Iris pigment epithelial cell (primary cell): ENCODE results near the gene THAP11.

ENCODE experiments used
- DNase-seq: peaks from one replicate; pipeline ENCODE4 v3.0.0-alpha.2; 2011; ENCODE audit warnings: low read depth

Gene THAP11

DNA sequence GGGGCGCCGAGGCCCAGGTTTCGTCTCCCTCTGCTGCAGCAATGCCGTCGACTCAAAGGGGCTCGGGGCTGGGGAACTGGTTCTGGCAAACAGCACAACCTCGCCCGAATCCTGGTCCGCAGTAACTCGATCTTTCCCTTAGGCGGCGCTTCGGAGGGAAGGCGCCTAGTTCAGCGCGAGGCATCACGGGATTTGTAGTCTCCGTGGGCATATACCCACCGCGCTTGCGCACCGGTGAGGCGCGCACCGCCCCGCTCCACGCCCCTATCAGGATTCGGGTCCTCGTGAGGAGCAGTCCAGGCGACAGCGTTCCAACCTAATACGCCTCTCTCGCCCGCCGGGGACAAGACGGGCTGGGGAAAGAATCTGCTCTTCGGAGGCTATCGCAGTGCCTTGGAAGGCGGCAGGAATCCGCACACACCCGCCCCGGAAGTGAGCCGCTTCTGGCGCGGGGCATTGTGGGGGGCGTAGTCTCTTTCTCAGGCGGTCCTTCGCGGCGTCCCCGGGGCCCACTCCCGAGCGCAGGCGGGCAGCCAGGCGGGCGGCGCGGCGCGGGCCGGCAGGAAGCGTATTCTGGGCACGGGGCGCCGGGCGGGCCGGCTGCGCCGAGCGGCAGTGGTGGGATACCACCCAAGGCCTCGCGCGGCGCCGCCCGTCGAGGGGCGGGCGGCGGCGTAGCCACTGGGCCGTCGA is at the start of gene THAP11:
Gene THAP11, plus strand, starts transcription at position 505 of the 693 bp plus-strand sequence. CDS start 235 bp downstream, outside the sequence.
- peak; percentile 92 for DNase-seq

DNA sequence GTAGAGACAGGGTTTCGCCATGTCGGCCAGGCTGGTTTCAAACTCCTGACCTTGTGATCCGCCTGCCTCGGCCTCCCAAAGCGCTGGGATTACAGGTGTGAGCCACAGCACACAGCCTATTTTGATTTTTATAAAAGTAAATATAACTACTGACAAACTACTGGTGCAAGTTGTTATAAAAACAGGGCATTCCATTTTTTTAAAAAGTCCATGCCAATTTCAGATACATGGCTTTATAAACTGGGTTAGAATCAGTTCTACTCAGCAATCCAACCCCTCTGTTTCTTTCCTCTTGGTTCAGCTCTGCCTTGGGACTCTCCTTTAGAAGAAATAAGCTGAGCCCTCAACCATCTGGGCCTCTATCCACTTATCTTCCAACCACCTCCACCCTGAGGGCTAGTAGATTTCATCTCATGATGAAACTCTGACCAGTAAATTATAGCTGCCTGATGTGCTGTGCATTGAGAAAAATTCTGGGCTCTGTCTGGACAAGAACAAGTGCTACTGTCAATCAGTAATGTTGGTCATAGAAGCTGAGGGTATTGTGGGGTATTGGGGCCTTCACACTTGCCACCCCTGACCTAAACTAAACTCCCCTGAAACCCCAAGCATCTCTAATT is 45.9 kb upstream of the THAP11 start:
- DNase-seq: no peak

DNA sequence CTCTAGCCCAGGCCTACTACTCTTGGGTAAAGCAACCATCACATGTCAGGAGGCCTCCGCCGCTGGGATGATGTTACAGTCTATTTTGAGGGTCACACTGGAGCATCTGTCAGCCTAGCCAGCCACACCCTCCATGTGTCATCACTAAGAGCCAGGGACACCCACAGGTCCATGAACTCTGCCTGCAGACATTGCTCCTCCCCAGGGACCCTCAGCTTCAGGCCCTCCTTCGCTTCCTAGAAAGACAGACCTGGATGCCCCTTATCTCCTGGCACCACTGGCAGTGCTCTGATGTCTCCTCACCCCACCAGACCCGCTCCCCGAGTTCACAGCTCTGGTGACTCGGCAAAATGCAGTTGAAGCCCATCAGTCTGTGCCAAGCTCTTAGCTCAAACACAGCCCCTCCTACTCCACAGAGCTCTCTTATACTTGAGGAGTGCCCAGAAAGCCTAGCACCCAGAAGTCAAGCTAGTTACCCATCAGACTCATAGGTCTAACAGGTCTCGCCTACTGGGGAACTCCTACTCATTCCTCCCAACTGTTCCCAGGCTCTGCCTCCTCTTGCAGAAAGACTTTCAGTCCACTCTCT is 41.7 kb upstream of the THAP11 start:
- no peak for DNase-seq

DNA sequence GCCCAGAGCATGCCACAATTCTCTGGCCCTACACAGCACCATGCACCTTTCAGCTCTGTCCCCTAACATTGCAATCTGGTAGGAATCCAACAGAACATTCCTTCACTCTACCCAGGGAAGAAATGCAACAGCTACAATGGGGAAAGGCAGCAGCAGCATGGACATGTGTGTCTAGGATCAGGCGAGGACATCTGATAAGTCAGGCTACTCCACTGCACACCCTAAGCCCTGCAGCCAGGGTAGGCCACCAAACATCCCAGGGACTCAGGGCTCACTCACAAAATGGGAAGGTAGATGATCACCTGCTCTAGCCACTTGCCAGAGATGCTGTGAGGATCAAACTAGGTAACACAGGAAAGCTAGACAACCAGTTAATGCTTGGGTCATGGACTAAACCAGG is 40.9 kb upstream of the THAP11 start:
- no peak for DNase-seq

DNA sequence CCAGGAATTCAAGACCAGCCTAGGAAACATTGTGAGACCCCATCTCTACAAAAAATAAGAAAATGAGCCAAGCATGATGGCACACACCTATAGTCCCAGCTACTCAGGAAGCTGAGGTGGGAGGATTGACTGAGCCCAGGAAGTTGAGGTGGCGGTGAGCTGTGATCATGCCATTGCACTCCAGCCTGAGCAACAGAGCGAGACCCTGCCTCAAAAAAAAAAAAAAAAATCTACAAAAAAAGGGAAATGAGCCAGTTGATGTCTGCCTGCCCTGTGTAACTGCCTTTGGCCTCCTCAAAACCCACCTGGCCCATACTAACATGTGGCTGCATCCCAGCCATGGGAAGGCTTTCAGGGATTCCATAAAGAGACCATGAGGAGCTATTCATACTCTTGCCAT is 40.2 kb upstream of the THAP11 start:
- no peak for DNase-seq

DNA sequence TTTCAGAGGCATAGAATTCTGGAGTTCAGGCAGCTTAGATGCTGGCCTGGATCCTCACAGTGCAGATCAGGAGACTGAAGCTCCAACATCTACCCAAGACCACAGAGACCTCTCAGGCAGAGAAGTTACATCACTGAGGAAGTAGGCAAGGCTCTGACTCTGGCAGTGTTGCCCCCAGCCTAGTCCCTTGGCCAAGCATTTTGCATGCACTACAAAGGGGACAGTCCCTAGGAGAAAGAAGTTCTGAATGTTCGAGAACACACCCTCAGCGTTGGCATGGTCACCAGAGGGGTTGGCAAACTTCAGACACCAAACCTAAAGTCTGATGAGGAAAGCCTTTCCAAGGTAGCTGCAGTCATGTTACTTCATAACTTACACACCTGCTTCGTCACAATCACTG is 38.2 kb upstream of the THAP11 start:
- no peak for DNase-seq

DNA sequence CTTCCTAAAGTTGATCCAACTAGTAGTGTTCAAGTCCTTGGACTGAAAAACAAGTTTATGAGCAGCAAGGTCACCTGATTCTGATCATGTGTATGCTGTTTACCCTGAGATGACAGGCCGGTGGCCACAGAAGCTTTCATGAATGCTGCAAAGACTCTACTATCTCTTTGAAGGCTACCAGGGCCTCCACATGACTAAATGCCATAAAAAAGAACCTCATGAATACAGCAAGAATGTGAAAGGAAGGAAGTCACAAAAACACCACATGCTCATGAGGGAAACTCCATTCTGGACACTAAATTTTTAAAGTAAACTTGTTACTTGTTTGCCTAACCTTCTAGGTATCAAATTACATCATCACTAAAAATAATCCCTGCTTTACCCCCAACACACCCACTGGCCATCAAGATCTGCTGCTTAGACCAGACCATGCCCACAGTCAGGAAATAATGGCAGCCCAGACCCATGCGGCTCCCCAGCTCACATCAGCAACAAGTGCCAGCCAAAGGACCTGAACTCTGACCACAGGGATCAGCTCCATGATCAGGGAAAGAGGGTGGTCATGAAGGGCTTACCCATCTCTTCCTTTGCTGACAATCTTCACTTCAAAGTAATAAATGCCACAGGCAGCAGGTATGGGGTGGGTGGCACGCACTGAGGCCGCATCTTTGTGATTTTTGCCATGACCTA is 37.1 kb upstream of the THAP11 start:
- DNase-seq: peak; percentile 12

DNA sequence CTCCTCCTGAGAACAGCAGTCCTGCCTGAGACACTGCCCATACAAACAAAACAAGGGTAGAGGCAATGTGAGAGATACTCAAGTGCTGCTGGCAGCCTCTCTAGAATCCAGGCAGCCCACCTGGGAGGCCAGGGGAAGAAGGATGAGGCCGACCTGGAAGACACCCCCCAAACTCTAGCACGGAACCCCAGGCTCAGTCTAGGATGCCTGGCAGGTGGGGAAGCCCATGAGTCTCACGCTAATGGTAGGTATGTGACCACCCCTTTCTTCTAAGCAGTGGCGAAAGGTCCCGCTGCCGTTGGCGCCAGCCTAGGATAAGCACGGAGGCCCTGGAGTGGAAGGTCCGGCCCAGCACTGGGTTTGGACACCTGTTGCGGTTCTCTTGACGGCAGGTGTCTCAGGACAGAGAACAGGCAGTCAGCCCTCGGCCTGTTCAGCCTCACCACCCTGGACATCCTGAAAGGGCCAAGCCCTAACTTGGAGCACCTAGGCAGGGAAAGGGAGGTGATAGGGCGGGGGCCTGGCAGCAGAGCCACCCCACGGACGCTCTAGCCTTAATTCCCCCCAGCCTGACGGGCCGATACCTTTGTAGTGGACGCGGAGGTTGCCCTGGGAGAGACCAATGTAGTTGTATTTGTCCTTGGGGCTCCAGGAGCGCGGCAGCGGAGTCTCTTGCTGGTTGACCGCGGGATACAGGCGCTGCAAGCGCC is 36.2 kb upstream of the THAP11 start:
- DNase-seq: peak; percentile 7

DNA sequence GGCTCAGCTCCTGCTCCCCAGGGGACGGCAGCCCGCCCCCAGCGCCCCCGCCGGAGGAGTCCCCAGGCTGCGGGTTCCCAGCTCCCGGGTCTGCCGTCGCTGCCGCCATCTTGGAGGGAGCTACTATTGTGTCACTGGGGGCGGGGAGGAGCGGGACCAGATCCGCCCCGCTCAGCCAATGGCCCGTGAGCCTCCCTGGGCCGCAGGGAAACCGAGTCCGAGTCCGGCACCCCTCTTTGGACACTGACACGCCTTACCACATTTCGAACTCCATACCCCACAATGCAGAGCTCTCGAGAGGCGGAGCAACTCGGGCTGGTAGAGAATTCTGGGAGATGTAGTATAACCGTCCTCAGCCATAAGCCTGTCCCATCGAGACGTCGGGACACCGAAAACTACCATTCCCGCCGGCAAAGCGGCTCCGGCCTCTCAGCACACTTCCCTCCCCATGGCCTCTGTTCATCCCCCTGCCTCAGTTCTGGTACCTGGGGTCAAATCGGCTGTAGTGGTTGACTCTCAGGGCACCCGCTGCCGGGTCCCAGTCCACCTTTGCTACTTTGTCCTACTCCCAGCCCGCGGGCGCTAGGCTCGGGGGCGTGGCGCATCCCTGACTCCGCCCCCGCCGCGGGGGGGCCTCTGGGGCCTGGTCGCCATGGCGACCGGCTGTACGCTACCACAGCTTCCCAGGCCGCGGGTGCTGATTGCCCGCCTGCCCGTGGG is 35.5 kb upstream of the THAP11 start, which contains the start of the genes RANBP10 and TSNAXIP1:
Gene RANBP10, minus strand, starts transcription at position 133 of the 720 bp plus-strand sequence. Its CDS starts 24 bp downstream, at position 109.
Gene TSNAXIP1, plus strand, starts transcription at position 462 of the 720 bp plus-strand sequence. CDS start 261 bp downstream, outside the sequence.
- DNase-seq: peak; percentile 100

DNA sequence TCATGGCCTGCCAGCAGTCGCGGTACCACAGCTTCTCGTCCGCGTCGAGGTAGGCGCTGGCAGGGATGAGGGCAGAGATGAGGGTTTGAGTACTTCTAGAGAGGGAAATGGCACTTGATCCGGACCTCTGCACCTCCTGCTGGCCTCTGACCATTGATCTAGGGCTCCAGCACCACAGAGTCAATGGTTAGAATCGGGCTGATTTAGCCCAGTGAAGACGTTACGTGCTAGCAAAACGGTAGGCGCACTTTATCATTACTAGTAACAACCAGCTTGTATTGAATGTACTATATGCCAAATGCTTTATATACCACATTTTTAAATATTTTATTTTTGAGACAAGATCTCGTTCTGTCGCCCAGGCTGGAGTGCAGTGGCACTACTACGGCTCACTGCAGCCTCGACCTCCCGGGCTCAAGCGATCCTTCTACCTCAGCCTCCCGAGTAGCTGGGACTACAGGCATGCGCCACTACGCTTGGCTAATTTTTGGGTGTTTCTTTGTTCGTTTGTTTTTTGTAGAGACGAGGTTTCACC is 34.9 kb upstream of the THAP11 start:
- no peak for DNase-seq

DNA sequence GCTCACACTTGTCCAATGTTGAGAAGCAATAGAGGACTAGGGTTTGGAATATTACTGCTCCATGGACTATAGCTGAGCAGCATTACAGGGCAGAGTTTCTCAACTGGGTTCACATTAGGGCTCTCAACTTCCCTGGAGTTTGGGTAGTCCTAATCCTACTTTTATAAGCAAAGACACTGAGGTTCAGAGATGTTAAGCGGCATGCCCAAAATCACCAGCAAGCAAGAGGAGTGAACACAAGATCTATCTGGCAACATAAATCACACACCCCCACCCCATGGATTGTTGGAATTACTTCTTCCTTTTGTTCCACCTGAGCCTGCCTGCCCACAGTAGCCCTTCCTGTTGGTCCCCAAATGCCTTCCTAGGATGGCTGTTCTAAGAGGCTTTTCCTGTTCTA is 30.2 kb upstream of the THAP11 start:
- DNase-seq: no peak

DNA sequence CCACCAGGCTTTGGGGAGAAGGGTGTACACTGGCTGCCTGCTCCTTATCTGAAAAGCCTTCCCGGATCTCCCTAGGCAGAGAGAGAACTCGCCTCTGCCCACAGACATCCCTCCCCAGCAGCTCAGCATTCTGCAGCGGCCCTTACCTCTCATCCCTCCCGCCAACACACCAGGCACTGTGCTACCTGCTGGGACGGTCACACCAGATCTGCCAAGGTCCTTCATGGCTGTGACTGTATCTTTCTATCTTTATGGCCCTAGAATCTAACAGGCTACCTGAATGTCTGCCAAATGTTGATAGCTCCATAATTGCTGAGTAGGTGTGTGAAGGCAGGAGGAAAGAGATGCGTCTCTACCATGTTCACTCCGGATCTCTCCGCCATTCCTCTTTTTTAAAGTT is 27.6 kb upstream of the THAP11 start:
- DNase-seq: no peak

DNA sequence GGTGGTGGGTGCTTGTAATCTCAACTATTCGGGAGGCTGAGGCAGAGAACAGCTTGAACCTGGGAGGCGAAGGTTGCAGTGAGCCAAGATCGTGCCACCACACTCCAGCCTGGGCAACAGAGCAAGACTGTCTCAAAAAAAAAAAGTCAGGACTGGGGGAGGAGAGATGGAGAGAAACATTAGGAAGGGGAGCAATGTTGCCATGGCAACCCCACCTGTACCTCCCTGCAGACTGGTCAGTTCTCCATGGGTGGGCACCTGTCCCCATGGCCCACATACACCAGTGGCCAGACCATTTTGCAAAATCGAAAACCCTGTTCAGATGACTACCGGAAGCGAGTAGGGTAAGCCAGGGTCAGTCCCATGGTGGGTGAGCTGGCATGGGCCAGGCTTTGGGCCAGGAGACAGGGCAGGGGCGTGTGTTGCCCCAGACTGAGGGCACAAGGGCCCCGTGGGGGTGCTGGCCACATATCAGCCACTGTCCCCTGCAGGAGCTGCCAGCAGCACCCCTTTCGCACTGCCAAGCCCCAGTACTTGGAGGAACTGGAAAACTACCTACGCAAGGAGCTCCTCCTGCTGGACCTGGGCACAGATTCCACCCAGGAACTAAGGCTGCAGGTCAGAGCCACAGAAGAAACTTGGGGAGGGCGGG is 21.4 kb upstream of the THAP11 start:
- DNase-seq: no peak

DNA sequence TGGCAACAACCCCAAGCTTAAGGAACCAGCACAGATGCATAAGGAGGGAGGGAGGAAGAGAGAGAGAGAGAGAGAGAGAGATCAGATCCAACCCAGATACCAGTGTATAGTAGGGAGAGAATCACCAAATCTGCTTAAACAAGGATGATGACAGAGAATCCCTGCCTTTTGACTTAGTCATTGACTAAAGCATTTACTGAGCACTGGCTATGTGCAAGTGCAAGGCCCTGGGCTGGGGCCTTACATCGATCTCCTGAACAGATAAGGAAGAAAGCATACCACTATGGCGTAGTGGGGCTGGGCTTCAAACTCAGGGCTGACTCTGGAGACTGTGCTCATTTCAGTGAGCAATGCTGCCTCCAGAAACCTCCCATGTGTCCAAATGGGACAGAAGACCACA is 19.6 kb upstream of the THAP11 start:
- DNase-seq: peak; percentile 56

DNA sequence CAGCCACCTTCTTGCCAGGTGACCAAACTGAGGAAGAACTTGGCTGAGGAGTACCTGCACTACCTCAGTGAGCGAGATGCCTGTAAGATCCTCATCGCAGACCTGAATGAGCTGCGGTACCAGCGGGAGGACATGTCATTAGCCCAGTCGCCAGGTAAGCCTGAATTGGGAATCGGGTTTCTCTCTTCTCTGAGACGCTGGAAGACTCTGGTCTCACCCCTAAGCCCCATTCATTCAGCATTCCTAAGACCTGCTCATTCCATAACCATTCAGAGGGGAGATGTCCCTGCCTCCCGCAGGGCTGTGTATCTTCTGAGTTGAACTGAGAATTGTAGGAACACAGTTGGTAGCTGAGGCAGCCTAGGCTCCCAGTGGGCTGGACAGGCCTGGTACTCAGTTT is 17.0 kb upstream of the THAP11 start:
- DNase-seq: no peak

DNA sequence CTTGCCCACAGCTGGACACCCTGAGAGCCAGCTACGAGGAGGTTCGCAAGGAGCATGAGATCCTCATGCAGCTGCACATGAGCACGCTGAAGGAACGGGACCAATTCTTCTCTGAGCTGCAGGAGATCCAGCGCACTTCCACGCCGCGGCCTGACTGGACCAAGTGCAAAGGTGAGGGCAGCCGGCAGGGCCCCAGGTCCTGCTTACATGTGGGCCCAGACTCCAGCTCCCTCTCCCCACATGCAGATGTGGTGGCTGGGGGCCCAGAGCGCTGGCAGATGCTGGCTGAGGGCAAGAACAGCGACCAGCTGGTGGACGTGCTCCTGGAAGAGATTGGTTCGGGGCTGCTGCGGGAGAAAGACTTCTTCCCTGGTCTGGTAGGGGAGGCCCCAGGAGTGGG is 16.2 kb upstream of the THAP11 start:
- DNase-seq: no peak

DNA sequence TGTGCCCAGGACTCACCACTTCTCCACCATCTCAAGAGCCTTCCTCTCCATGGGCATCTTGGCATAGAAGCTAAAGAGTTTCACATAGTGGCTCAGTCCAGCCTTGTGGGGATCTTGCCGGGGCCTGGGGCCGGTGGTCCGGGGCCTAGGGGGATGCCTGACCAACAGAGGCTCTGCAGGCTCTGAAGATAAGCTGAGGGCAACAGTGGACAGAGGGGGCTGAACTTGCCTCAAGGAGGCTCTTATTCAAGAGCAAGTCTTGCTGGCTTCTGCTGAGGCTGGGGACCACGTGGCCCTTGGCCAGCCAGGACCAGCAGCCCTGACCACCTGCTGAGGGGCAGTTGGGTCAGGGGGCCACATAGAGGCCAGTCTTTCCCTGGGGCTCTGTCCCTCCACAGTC is 13.5 kb upstream of the THAP11 start:
- DNase-seq: no peak

DNA sequence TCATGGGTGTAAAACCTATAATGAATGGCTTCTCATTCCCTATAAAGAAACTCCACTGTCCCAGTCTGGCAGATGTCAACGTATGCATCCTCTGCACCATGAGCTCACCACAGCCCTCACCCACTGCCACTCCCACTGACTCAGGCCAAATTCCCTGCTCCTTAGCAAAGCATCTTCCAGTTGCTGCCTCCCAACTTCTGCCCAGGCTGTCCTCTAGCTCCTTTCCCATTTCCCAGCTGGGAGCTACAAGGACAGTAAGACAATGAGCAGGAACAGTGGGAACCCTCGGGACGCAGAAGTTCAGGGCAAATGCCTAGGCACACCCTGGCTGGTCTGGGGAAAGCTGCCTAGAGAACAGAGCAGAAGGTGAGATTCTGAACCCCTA is 9.1 kb upstream of the THAP11 start:
- DNase-seq: peak; percentile 76

DNA sequence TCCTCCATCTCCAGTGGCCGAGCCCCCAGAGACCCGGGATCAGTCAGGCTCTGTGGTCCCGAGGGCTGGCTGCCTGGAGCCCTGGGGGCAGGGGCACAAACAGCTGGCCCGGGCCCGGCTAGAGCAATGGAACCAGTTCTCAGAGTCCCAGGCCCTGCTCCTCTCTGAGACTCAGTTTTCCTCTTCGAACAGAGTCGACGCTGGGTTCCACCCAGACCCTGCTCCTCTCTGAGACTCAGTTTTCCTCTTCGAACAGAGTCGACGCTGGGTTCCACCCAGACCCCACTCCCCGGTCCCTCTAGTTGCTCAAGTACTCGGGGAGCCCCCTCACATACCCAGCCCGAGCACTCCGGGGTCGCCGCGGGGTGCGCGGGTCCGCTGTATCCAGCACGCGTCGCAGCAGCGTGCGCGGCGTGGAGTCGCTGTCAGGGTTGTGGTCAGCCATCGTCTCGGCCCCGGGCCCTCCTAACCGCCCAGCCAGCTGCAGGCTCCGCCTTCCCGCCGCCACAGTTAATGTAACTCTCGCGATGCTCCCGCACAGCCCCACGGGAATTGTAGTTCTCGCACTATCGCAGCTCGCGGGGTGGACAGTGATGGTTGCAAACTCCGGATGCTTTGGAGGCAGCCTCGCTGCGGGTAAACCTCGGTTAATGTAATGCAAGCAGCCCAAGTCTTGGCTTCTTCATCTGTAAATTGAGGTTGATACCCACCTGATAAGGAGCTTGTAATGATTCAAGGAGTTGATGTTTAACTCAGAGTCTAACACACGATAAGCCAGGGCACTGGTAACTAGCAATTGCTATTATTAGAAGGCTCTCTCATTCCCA is 8.5 kb upstream of the THAP11 start:
- peak; percentile 84 for DNase-seq

DNA sequence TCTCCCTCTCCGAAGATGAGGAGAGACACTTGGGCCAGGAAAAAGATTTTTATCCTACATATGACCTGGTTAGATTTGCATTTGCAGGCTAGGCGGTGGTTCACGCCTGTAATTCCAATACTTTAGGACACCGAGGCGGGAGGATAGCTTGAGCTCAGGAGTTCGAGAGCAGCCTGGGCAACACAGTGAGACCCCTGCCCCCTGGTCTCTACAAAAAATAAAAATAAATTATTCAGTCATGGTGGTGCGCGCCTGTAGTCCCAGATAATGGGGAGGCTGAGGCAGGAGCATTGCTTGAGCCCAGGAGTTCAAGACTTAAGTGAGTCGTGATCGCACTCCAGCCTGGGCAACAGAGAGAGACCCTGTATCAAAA is 7.9 kb upstream of the THAP11 start:
- no peak for DNase-seq
